ENCODE results near the gene HOXB5.

Gene HOXB5

DNA sequence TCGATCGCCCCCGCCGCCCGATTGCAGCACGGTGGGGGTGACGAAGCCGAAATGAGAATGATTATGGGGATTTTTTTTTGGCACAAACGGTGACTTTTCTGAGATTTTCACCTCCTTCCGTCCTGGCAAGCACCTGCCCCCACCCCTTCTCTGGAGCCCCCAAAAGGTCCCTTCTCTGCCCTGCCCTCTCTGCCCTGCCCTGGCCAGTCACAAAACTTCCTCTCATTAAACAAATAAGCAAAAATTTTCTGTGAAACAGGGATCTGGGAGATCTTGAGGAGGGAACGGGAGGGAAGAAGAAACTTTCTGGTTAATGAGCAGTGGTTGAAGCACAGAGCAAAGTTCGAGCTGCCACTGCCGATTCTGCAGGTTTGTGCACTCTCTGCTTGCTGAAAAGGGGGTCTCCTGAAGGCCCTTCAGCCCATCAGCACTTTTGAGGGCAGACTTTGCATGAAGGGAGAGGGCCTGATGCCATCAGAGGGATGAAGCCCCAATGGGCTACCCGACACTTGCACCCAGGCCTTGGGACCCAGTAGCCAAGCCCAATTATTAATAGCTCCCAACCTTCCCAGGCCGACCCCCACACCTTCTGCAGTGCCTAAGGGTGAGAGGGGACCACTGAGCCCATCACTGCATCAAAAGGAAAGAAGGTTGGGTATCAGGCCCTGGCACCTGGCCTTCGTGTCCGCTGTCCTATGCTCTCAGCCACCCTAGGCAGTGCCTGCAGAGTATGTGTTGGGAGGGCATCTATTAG lies 22.6 kb upstream of the HOXB5 start:
- DNase-seq: no peak

DNA sequence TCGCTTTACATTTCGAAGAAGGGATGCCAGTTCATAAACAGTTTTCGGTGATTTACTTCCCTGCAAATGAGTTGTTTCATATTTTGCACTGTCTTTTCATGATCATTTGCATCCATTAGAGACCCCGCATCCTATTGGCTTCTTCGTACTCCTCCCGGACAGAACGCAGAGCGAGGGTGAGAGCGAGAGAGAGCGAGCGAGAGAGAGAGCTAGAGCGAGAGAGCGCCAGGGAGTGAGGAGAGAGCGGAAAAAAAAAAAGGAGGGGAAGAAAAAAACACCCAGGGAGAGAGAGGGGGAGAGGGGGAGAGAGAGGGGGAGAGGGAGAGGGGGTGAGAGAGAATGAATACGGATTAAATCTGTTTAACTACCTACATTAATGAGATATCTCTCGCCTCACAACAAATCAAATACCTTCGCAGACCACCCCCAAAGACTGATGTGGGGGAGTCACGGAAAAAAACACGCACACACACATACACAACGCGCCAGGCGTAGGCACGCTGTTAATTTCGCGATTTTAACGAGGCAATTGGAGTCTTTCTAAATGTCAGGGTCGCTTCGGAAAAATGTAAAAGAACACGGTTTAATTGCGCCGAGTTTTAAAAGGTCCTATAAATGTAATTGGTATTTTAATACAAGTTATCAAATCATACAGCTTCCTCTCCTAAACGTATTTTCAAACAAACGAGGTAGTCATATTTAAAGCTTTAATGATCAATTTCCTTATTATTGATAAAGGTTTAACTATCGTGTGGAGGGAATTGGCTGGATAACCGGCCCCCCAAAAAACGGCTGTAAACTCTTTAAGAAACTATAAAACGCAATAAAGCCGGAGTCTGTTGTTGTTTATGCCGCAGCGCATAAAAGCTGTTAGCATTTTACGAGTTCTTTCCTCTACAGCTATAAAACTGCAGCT lies 21.7 kb upstream of the HOXB5 start, which contains the start of gene HOXB8:
Gene HOXB8 (minus strand): TSS at position 246 of the 916 bp plus-strand sequence. CDS start 588 bp downstream, outside the sequence.
- no peak for DNase-seq

- no peak for DNase-seq
Observed at GRCh38 chr17:48613862-48614694, 20.5 kb upstream of the HOXB5 start.

- peak; percentile 33 for DNase-seq
Observed at GRCh38 chr17:48612854-48613691, 19.5 kb upstream of the HOXB5 start.

DNA sequence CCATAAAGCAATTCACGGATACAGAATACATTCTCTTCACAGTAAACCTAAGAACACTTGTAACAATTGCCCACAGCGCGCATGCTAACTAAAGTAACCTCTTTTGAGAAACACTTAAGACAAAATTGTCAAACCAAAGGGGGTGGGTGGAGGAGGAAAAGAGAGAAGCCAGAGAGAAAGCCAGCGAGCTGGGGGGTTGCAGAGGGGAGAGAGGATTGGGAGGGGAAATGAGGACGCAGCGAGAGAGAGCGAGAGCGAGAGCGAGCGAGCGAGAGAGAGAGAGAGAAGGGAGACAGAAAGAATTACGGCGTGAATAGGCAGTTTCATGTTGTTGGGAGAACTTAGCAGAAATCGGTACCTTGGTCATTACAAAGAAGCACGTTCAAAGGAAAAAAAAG lies 18.9 kb upstream of the HOXB5 start:
- DNase-seq: no peak

- no peak for DNase-seq
Observed at GRCh38 chr17:48611681-48612455, 18.3 kb upstream of the HOXB5 start.

DNA sequence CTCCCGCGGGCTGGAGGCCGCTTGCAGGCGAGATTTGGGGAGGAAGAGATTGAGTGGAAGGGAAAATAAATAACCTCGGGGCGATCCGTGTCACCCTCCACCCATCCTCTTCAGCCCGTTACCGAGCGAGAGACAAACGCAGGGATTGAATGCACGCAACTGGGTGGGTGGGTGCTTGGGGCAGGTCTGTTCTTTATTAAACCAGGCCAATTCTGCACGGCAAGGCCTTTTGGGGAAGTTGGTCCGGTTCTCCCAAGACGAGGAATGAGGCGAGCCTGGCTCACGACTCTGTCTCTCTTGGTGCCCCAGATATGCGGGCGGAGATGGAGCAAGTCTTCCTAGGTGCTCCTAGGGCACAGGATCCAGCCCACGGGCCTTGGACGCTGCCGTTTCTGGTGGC lies 17.6 kb upstream of the HOXB5 start:
- DNase-seq: no peak

- peak; percentile 56 for DNase-seq
Observed at GRCh38 chr17:48610282-48611211, 17.0 kb upstream of the HOXB5 start, which contains the start of gene HOXB7. TSS of gene HOXB7 (minus strand) at chr17:48611017. CDS start at chr17:48610918, 99 bp downstream.

DNA sequence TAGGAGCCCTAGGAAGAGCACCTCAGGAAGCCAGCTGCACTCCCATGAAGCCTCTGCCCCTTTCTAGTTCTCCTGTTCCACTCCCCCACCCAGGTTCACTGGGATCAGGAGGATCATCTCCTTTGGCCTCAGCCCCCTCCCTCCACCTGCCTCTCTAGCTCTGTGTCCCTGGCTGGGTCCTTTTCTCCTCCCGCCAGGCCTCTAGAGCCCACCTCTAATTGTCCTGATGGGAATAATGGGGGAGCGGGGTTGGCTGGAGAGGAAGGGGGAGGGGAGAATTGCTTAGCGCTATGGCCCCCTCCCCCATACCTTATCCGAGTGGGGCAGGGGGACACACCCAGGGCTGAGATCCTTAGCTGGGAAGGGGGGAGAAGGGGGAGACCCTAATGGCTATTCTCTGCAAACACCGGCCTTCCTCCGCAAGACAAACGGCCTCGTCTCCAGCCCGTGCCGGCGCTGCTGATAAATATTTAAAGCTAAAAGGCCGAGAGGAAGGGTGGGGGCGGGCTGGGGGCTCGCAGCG lies 16.2 kb upstream of the HOXB5 start:
- no peak for DNase-seq

DNA sequence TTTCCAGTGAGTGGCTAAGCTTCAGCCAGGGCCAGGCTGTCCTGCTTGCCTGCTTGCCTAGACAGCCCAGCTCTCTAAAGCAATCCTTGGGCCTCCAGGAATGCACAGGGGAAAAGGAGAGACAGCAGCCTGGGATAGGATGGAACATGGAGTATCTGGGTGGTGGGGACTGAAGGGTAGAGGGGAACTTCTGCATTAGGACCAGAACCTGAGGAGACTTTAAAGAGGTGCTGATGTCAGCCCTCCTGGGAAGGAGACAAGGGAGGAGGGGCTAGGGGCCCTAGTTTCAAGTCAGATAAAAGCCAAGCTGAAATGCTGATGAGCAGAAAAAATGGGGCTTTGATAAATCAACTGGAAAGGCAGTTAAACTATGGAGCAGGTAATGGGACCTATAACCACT lies 15.5 kb upstream of the HOXB5 start:
- DNase-seq: no peak

DNA sequence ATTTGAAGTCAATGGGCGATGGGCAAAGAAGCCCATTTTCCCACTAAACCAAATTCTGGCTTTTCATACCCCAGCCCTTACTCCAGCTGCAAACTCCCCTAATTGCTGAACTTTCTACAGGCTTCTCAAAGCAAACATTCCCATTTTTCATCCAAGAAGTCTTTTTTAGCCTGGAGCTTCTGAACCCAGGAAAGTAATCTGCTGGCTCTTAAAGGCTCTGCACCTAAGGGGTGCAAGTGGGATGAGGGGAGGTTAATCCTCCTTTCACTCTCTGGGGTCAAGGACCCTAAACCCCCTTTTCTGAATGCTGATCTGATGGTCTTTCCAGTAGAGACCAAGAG lies 14.9 kb upstream of the HOXB5 start:
- no peak for DNase-seq

- DNase-seq: no peak
Observed at GRCh38 chr17:48606892-48607614, 13.5 kb upstream of the HOXB5 start.

- no peak for DNase-seq
Observed at GRCh38 chr17:48605991-48606891, 12.7 kb upstream of the HOXB5 start.

- no peak for DNase-seq
Observed at GRCh38 chr17:48605409-48605919, 11.9 kb upstream of the HOXB5 start.

- DNase-seq: no peak
Observed at GRCh38 chr17:48604770-48605329, 11.3 kb upstream of the HOXB5 start, which contains the start of gene HOXB6. TSS of gene HOXB6 (minus strand) at chr17:48604986. CDS start at chr17:48598150, 6,836 bp downstream.

GRCh38 chr17:48603959-48604769 lies 10.6 kb upstream of the HOXB5 start:
- DNase-seq: no peak

All from effector CD8-positive, alpha-beta T cell (primary cell).